CD4-positive, alpha-beta T cell treated with Interleukin-10 for 1 hour (primary cell): ENCODE results near the gene DIS3.
"Not testable (repeated sequence)": the region's sequence is repeated elsewhere in the genome, so short reads cannot be mapped to it uniquely, and the experiment has no call there.

ENCODE experiments used
- DNase-seq: peaks from one replicate; pipeline ENCODE4 v3.0.0-alpha.2; 2020

DIS3 gene, protein sequence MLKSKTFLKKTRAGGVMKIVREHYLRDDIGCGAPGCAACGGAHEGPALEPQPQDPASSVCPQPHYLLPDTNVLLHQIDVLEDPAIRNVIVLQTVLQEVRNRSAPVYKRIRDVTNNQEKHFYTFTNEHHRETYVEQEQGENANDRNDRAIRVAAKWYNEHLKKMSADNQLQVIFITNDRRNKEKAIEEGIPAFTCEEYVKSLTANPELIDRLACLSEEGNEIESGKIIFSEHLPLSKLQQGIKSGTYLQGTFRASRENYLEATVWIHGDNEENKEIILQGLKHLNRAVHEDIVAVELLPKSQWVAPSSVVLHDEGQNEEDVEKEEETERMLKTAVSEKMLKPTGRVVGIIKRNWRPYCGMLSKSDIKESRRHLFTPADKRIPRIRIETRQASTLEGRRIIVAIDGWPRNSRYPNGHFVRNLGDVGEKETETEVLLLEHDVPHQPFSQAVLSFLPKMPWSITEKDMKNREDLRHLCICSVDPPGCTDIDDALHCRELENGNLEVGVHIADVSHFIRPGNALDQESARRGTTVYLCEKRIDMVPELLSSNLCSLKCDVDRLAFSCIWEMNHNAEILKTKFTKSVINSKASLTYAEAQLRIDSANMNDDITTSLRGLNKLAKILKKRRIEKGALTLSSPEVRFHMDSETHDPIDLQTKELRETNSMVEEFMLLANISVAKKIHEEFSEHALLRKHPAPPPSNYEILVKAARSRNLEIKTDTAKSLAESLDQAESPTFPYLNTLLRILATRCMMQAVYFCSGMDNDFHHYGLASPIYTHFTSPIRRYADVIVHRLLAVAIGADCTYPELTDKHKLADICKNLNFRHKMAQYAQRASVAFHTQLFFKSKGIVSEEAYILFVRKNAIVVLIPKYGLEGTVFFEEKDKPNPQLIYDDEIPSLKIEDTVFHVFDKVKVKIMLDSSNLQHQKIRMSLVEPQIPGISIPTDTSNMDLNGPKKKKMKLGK

GRCh38 chr13:72781451-72782439 lies at the start of gene DIS3, which contains the start of gene PIBF1:
TSS of gene DIS3 (minus strand) at chr13:72781900. CDS start at chr13:72781832, 68 bp downstream.
TSS of gene PIBF1 (plus strand) at chr13:72782133. CDS start at chr13:72783470, 1,337 bp downstream.
- DNase-seq = peak; percentile 97

DNA sequence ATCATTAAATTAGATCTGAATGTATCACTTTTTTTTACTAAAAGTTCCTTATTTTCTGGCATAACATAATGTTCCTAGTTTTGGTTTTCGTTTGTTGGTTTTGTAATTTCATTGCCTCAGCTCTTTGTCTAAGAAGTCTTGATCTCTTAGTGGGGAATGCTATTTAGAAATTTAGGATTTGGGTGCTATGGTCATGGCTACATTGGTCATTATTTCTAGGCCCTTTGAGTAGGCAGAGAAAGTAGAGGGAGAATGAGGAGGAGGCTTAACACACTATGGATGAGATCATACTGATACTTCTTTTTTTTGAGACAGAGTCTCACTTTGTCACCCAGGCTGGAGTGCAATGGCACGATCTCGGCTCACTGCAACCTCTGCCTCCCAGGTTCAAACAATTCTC lies 42.0 kb upstream of the DIS3 start:
- no peak for DNase-seq

DNA sequence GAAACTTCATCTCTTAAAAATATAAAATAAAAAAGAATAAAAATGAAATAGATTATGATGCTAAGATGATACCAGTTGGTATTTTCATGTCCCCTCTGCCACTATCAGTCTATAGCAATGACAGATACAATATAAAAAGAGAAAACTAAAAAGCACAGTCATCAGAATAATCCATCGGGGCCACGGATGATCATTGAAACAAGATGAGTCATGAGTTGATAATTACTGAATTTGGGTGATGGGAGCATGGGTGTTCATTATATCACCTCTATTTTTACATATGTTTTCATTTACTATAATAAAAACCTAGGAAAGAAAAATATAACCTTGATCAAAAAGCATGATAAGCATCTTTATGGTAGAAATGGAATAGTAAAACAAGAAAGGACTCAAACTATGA lies 41.4 kb upstream of the DIS3 start:
- no peak for DNase-seq

DNA sequence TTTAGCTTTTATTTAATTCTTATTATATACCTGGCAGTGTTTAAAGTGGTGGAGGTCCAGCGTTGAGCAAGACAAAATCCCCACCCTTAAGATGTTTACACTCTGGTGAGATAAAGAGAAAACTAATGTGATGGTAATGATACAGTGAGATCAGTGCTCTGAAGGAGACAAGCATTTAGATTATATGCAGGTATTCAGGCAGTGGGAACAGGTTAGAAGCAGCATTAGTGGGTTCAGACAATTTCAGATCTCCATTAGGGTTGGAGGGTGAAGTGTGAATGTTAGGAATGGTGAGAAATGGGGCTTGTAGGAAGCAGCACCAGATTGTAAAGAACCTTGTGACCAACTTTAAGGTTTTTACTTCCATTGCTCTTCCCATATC lies 39.2 kb upstream of the DIS3 start:
- DNase-seq = no peak

- no peak for DNase-seq
These were observed 38.6 kb upstream of the DIS3 start for GRCh38 chr13:72820156-72820897.

- DNase-seq = peak; percentile 10
These were observed 27.3 kb upstream of the DIS3 start for GRCh38 chr13:72808917-72809500.

GRCh38 chr13:72806514-72806913 lies 24.8 kb upstream of the DIS3 start:
- DNase-seq = not testable (repeated sequence)

- no peak for DNase-seq
These were observed 24.1 kb upstream of the DIS3 start for GRCh38 chr13:72805676-72806346.

DNA sequence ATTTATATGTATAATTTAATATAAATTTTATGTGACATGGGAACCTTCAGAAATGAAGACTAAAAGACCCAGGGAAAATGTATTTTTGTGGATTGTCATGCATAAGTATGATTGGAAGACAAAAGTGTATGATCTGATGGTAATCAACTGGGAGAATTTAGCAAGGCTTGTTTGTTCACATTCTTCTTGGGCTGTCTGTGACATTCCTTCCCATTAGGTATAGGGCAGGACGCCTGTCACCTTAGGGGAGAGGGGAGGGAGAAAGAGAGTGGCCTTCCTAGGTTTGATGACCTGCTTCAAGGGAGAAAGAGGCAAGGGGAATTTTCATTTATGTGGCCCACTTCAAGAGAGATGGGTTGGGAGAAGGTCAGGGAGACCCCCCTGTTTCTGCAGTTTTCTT lies 22.6 kb upstream of the DIS3 start:
- no peak for DNase-seq

GRCh38 chr13:72798817-72799216 lies 17.1 kb upstream of the DIS3 start:
- no peak for DNase-seq

DNA sequence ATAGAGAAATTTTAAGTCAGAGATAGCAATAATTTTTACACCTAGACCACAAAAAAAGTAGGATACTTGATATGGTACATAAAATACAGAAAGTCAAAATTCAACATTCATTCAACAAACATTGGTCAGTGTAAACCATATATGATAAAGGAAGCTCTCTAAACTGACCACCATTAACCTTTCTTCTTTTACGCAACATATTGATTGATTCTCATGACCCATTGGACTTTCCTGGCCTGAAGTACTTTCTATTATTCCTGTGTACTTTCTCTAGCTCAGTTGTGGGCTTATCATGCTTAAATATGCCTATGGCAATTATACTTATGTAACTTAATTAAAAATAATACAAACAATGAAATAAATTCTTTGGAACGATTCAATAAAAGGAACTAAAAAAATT lies 10.9 kb upstream of the DIS3 start:
- no peak for DNase-seq

DNA sequence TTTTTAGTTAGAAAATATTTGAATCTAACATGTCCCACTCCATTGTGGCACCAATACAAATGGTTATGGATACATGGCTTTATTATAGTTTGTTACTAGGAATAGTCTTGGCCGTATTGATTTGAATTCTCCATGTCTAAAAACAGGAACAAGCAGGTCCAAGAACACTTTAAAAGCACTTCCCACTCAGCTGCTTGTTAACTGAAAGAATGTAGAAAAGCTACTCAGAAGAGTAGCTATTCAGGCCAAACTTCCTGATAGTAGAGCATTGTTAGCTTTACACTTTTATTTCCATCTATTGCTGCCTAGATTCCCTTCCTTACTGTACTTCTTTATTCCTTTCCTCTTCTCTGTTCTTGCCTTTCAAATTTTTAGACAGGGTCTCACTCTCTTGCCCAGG lies 7.1 kb upstream of the DIS3 start:
- no peak for DNase-seq

GRCh38 chr13:72784679-72785078 lies 3.0 kb upstream of the DIS3 start:
- DNase-seq = not testable (repeated sequence)

DNA sequence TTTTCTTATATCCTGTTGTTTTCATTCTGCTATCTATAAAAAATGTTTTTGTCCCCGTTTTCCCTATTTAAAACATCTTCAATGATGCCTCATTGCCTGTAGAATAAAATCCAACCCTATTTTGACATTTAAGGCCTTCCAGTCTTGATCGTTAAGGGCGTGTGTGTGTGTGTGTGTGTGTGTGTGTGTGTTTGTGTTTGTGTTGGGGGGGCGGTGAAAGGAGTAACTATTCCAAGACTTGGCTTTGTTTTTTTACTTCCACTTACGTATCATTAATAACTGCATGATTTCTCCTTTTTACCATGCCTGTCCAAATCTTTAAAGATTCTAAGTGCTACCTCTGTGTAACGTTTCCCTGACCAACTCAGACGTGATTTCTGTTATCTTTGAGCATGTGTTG lies 1.0 kb upstream of the DIS3 start:
- DNase-seq = peak; percentile 33

DNA sequence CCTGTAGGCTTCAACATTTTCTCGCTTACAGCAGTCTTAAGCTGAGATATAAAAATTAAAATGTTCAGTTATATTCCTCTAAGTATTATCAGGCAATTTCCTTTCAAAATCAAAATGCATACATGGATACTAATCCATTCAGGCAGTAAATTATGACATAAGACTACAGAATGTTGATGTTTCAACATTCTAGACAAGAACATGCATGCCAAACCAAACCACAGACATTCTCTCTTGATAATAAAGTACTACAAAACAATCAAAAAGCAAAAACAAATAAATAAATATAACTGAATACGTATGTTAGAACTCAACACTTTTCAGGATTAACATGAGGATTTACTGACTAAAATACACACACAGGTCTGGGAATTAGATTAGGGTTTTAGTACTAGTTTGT lies 7.7 kb downstream of the DIS3 start:
- DNase-seq = no peak

GRCh38 chr13:72763411-72763810 lies 18.3 kb downstream of the DIS3 start:
- no peak for DNase-seq

DNA sequence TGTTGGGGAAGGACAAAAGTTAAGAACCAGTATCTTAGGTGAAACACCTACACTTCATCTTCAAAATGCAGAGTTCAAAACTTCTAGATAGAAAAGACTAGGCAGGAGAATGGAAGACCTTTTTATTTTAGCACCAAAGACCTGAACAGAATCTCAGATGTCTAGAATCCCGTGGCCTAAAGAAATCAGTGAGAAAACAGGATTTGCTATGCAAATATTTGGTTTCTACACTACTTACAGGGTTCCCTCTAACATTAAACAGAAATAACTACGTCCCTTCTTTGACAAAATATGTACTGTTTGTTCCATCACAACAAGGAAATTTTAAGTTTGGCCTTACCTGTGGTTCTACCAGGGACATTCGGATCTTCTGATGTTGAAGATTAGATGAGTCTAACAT lies 21.5 kb downstream of the DIS3 start:
- no peak for DNase-seq

GRCh38 chr13:72757792-72758535 lies 23.7 kb downstream of the DIS3 start:
- no peak for DNase-seq

DNA sequence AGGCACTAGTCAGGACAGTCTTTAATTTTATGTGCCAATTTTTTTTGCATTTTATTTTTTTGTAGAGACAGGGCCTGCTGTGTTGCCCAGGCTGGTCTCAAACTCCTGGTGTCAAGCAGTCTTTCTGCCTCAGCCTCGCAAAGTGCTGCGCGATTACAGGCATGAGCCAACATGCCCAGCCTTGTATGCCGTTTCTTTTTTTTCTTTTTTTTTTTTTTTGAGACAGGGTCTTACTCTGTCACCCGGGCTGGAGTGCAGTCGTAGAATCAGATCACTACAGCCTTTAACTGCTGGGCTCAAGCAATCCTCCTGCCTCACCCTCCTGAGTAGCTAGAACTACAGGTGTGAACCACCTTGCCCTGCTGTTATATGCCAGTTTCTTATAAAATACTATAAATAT lies 27.6 kb downstream of the DIS3 start:
- DNase-seq = no peak

DNA sequence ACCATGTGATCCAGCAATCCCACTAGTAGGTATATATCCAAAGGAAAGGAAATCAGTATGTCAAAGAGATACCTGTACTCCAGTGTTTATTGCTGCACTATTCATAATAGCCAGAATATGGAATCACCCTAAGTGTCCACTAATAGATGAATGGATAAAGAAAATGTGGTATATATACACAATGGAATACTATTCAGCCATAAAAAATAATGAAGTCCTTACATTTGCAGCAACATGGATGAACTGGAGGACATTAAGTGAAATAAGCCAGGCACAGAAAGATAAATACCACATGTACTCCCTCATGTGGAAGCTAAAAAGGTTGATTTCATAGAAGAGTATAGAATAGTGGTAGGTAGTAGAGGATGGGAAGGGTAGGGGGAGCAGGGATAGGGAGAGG lies 30.5 kb downstream of the DIS3 start:
- no peak for DNase-seq
